Activated T-helper 2 cell treated with anti-CD3 and anti-CD28 coated beads, Interferon-gamma antibody, Interleukin-2, Interleukin-4, amounts not matched to agents 10 μg/mL and 5 μg/mL and 100 μg/mL, durations not matched to agents 14 hours and 24 hours and 36 hours (primary cell): Measurements from ENCODE around the gene MYO5C. TPM values are rescaled to one million over a fixed set of nuclear protein-coding genes. Genes with fewer than 3 reads are reported as not detected.

Experiments
- DNase-seq: peaks from one replicate; pipeline ENCODE4 v3.0.0; 2021; ENCODE audit warnings: low spot score
- H3K27ac Mint-ChIP-seq: one replicate; pipeline ENCODE4 v1.8.0; 2021; ENCODE audit warnings: mixed read lengths
- H3K27me3 Mint-ChIP-seq: one replicate; pipeline ENCODE4 v1.8.0; 2021; ENCODE audit warnings: low read depth, mixed read lengths
- H3K36me3 Mint-ChIP-seq: one replicate; pipeline ENCODE4 v1.8.0; 2021; ENCODE audit warnings: low read depth, mixed read lengths
- H3K4me1 Mint-ChIP-seq: one replicate; pipeline ENCODE4 v1.8.0; 2021; ENCODE audit warnings: low read depth, mixed read lengths
- H3K4me3 Mint-ChIP-seq: one replicate; pipeline ENCODE4 v1.8.0; 2021; ENCODE audit warnings: low read depth, mild to moderate bottlenecking, moderate library complexity, mixed read lengths
- H3K9me3 Mint-ChIP-seq: one replicate; pipeline ENCODE4 v1.8.0; 2021; ENCODE audit warnings: mixed read lengths
- intact Hi-C: fragments of 100-400 bp; cut with micrococcal nuclease; formaldehyde crosslinking; loops from one replicate; pipeline ENCODE4 v1.15.1; 2023
- total RNA-seq: library from RNA; stranded (reverse); gene quantifications from 2 replicates; pipeline ENCODE4 v1.2.3, GENCODE V29; 2022

MYO5C gene, protein sequence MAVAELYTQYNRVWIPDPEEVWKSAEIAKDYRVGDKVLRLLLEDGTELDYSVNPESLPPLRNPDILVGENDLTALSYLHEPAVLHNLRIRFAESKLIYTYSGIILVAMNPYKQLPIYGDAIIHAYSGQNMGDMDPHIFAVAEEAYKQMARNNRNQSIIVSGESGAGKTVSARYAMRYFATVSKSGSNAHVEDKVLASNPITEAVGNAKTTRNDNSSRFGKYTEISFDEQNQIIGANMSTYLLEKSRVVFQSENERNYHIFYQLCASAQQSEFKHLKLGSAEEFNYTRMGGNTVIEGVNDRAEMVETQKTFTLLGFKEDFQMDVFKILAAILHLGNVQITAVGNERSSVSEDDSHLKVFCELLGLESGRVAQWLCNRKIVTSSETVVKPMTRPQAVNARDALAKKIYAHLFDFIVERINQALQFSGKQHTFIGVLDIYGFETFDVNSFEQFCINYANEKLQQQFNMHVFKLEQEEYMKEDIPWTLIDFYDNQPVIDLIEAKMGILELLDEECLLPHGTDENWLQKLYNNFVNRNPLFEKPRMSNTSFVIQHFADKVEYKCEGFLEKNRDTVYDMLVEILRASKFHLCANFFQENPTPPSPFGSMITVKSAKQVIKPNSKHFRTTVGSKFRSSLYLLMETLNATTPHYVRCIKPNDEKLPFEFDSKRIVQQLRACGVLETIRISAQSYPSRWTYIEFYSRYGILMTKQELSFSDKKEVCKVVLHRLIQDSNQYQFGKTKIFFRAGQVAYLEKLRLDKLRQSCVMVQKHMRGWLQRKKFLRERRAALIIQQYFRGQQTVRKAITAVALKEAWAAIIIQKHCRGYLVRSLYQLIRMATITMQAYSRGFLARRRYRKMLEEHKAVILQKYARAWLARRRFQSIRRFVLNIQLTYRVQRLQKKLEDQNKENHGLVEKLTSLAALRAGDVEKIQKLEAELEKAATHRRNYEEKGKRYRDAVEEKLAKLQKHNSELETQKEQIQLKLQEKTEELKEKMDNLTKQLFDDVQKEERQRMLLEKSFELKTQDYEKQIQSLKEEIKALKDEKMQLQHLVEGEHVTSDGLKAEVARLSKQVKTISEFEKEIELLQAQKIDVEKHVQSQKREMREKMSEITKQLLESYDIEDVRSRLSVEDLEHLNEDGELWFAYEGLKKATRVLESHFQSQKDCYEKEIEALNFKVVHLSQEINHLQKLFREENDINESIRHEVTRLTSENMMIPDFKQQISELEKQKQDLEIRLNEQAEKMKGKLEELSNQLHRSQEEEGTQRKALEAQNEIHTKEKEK (N-terminal part only)
- total RNA-seq: 0.32 and 0.64 TPM in 2 replicates

DNA sequence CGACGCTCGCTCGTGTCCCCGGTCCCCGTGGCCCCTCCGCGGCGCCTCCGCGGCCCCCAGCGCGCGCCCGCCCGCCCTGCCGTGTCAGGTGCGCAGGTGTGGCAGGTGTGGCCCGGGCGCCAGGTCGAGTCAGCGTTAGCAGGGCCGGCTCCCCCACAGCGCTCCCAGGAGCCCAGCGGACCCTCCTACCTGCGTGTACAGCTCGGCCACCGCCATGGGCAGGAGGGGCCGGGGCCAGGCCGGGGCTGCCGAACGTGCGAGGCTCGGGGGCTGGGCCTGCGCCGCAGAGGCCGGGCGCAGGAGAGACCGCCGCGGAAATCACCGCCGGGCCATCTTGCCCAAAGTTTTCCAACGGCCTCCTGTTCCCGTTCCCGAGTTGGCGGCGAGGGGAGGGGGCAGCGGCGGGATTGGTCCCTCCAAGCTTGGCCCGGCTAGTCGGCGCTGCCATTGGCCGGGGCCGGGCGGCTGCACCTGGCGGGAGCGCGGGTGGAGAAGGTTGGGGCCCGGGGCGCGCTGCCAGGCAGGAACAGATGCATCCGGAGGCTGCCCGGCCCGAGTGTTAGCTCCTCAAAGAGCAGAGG, at the start of gene MYO5C:
TSS of gene MYO5C (minus strand) at position 384 of the 581 bp plus-strand sequence. CDS start at position 216, 168 bp downstream.
- Mint-ChIP-seq H3K27ac (no peak within 1 kb of the TSS), H3K9me3 (peaks cover 4% of the 10 kb centered on the region), H3K27me3 (peaks cover 59% of the 10 kb centered on the region), H3K36me3 (no peaks in the 10 kb centered on the region), H3K4me3 (peak within 1 kb of the TSS; percentile 59), H3K4me1 (peaks cover 9% of the 10 kb centered on the region)
- DNase-seq: no peak
- intact Hi-C loops: no loop called here

DNA sequence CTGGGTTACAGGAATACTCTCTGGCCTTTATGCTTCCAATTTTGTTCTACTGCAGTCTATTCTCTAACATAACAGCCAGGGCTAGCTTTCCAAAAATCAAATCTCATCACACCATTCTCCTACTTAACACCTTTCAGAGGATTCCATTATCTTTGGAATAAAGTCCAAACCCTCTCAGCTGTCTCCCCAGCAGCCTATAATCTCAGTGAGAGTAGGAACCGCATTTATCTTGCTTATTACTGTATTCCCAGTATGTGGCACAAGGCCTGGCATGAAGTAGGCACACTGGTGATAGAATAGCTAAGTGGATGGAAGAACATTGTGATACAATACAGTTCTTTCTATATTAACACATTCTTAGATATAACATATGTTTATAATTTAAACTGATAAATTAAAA, 49.0 kb upstream of the MYO5C start:
- peaks cover 9% of the 10 kb centered on the region for H3K4me1 Mint-ChIP-seq
- no peaks in the 10 kb centered on the region for H3K27me3 Mint-ChIP-seq
- H3K27ac Mint-ChIP-seq: no peak overlapping the region
- intact Hi-C loops: no loop called here
- no peaks in the 10 kb centered on the region for H3K9me3 Mint-ChIP-seq
- DNase-seq: no peak
- H3K36me3 Mint-ChIP-seq: peaks cover 6% of the 10 kb centered on the region
- no peak overlapping the region for H3K4me3 Mint-ChIP-seq

DNA sequence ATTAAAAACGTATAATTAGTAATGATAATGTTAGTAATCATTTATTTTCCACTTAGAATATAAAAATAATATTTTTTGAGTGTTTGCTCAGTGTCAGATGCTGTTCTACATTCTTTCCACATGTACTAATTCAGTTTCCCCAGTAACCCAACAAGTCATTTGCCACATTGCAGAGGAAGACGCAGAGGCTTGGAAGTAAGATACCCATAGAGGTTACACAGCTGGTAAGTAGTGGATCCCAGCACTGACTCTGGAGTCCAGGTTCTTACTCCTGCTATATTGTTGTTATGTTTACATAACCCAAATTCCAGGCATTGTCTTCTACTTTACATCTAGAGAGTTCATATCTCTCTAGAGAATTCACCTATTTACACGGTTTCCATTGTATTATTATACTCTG, 48.2 kb upstream of the MYO5C start:
- no peak overlapping the region for H3K4me3 Mint-ChIP-seq
- intact Hi-C loops: no loop called here
- H3K9me3 Mint-ChIP-seq: no peaks in the 10 kb centered on the region
- DNase-seq: no peak
- H3K36me3 Mint-ChIP-seq: peaks cover 6% of the 10 kb centered on the region
- no peak overlapping the region for H3K27ac Mint-ChIP-seq
- H3K27me3 Mint-ChIP-seq: no peaks in the 10 kb centered on the region
- peaks cover 9% of the 10 kb centered on the region for H3K4me1 Mint-ChIP-seq

DNA sequence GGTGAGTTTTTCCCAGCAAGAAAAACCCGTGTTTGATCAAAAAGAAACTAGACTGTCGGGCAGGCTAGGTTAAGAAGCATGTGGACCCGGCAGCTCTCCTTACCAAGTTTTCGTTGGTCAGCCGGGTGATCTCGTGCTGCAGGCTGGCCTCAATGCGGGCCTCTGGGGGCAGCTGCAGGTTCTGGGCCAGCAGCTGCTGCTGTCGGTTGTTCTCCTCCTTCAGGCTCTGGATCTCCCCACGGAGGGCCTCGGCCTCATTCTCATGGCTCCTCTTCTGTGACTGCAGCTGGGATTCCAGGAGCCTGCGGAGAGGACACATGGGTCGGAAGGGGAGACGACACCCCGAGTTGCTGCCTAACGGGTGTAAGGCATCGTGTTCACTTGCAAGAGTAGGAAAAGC, 44.5 kb upstream of the MYO5C start:
- Mint-ChIP-seq H3K4me3 (no peak overlapping the region), H3K9me3 (no peaks in the 10 kb centered on the region), H3K27me3 (no peaks in the 10 kb centered on the region), H3K36me3 (no peaks in the 10 kb centered on the region), H3K27ac (no peak overlapping the region), H3K4me1 (peaks cover 19% of the 10 kb centered on the region)
- no peak for DNase-seq
- intact Hi-C loops: no loop called here

DNA sequence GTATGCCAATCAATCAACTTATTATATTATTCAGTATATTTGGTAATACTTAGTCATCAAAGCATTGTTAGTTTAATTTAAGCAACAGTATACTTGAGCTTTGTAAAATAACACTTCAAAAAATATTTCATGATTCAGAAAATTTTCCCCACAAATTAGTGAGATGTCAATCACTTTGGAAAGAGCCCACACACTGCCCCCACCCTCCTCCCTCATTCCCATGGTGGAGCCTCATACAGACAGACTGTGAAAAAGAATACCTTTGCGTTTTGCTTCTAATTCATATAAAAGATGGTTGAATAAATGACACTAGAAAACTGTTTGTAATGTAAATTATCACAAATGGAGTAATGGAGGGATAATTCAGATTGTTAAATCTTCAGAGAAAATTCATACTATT, 43.3 kb upstream of the MYO5C start:
- no peak overlapping the region for H3K27ac Mint-ChIP-seq
- DNase-seq: no peak
- peaks cover 15% of the 10 kb centered on the region for H3K4me1 Mint-ChIP-seq
- no peaks in the 10 kb centered on the region for H3K27me3 Mint-ChIP-seq
- H3K36me3 Mint-ChIP-seq: peaks cover 4% of the 10 kb centered on the region
- H3K9me3 Mint-ChIP-seq: no peaks in the 10 kb centered on the region
- intact Hi-C loops: no loop called here
- no peak overlapping the region for H3K4me3 Mint-ChIP-seq

DNA sequence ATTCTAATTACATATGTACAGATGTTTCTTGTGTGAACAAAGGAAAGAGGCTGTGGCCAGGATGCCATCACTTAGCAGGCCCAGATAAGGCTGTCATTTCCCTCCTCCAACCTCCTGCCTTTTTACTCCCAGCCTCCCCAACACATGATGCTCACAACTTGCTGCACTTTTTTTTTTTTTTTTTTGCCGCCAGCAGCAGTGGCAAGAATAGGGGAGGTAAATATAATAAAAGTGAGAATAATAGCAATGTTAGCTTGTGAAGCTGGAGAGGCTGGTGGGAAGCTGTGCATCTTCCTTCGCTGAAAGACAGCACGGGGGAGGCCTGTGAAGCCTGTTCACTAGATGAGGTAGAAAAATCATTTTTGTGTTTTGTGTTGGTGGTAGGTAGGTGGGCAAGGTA, 42.5 kb upstream of the MYO5C start:
- H3K4me3 Mint-ChIP-seq: no peak overlapping the region
- intact Hi-C loops: no loop called here
- no peaks in the 10 kb centered on the region for H3K9me3 Mint-ChIP-seq
- no peak for DNase-seq
- peaks cover 16% of the 10 kb centered on the region for H3K4me1 Mint-ChIP-seq
- H3K27ac Mint-ChIP-seq: no peak overlapping the region
- H3K27me3 Mint-ChIP-seq: no peaks in the 10 kb centered on the region
- H3K36me3 Mint-ChIP-seq: peaks cover 4% of the 10 kb centered on the region

DNA sequence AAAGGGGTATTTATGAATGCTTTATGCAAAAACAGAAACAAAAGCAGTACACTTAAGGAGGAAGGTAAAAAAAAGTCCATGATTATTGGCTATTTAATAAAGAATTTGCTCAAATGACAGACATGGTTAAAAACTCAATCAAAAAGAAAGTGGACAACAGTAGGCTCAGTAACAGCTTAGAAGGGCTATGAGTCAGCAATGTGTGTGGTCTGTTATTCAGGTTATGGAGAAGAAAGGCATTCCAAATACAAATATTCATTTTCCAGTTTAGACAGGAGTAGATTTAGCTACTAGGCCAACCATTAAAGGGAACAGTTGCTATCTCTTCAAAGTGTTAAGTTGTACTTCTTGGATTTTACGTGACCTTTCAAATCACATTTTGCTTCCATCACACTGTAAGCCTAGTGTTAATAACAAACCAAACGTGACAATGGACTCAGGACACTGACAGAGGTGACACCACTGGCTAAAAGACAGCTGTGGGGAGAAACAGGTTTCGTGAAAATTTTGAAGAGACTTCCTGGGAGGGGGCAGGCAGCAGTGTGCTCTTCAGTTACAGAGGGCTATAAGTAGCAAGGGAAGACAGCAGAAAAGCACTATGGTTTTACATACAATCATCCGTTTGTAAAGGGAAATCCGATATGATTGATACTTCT, 41.7 kb upstream of the MYO5C start:
- H3K27me3 Mint-ChIP-seq: no peaks in the 10 kb centered on the region
- peaks cover 21% of the 10 kb centered on the region for H3K4me1 Mint-ChIP-seq
- no peak for DNase-seq
- peak overlapping the region; percentile 23 for H3K27ac Mint-ChIP-seq
- no peaks in the 10 kb centered on the region for H3K9me3 Mint-ChIP-seq
- H3K4me3 Mint-ChIP-seq: no peak overlapping the region
- intact Hi-C loops: no loop called here
- H3K36me3 Mint-ChIP-seq: peaks cover 7% of the 10 kb centered on the region

DNA sequence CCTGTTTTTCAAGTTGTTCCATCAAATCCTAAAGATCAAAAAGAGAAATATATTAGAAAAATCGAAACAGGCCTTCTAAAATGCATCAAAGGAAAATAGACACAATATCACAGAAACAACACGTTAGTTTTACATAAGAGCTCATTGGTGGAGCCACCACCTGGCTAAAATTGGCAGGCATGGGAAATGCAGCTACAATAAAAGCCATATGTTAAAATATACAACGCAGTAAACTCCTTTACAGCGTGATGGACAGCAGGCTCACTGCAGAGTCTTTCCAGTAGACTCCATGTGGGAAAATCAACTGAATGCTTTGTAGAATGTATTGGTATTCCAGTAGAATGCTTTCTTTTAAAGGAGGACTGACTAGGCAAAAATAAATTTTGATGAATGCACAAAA, 40.9 kb upstream of the MYO5C start:
- H3K36me3 Mint-ChIP-seq: peaks cover 7% of the 10 kb centered on the region

DNA sequence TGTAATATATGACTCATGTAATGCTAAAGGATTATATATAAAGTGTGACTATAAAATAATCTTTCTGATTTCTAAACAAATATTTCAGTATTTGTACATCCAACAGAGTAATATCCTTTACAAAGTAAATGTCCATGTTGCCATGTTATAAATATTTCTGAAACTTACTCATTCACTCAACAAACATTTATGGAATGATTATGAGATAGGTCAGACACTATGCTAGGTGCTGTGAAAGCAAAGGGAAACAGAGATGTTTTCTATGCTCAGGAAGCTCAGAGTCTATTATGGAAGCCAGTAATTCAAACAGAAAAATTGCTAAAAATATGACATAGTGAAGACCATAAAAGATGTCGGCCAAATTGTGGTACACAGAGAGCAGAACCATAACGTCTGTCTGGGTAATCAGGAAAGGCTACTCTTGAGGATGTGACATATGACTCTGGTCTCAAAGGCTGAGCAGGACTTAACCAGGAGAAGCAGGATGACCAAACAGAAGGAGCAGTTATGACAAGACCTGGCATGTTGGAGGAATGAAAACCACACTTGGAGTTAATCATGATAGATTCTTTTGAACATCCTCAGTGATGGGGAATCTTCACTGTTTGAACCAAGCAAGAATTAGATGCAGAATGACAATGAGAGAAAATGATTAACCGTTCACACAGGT, 39.0 kb upstream of the MYO5C start:
- peaks cover 7% of the 10 kb centered on the region for H3K36me3 Mint-ChIP-seq
- no peaks in the 10 kb centered on the region for H3K9me3 Mint-ChIP-seq
- H3K4me3 Mint-ChIP-seq: no peak overlapping the region
- no peaks in the 10 kb centered on the region for H3K27me3 Mint-ChIP-seq
- H3K4me1 Mint-ChIP-seq: peaks cover 35% of the 10 kb centered on the region
- DNase-seq: no peak
- H3K27ac Mint-ChIP-seq: no peak overlapping the region
- intact Hi-C loops: loop anchor here (5.0 kb wide), 1 partner anchor 348 kb away; no protein-coding TSS in a partner anchor

More for the DNA sequence above, 40.9 kb upstream of the MYO5C start:
- peaks cover 27% of the 10 kb centered on the region for H3K4me1 Mint-ChIP-seq
- no peak overlapping the region for H3K27ac Mint-ChIP-seq
- intact Hi-C loops: no loop called here
- H3K9me3 Mint-ChIP-seq: no peaks in the 10 kb centered on the region
- DNase-seq: no peak
- H3K4me3 Mint-ChIP-seq: no peak overlapping the region
- H3K27me3 Mint-ChIP-seq: no peaks in the 10 kb centered on the region

DNA sequence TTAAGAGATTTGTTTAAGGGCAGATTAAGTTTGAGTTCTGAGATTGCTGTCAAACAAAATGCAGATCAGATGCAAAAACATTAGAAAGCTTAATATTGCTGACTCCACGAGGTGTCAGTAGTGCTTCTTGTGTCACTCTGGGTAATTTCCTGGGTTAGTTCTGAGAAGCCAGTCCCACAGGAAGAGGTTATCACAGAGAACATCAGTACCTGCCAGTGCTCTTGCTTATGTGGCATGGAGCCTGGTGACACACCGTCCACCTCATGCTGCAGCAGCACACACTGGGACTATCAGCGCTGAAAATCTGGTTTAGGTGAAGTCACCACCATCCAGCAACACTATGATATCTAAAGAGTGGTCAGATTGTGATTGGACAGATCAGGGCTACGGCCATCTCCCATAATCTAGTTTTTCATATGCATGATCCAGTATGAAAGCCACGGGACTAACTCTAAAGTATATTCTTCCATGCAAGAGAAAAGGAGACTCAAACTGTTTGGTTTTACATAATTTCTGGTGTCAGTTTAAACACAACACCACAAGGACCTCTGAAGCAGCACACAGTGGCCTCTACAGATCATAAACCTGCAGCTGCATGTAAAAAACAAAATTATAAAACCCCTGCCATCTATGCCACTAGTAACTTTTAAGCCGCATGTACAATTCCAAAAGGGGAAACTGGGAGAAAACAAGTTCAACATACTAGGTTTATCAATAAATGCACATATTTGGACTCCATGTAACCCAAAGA, 36.1 kb upstream of the MYO5C start:
- Mint-ChIP-seq H3K36me3 (peaks cover 31% of the 10 kb centered on the region), H3K4me3 (peak overlapping the region; percentile 19), H3K27ac (peak overlapping the region; percentile 66), H3K9me3 (no peaks in the 10 kb centered on the region), H3K27me3 (no peaks in the 10 kb centered on the region), H3K4me1 (peaks cover 24% of the 10 kb centered on the region)
- intact Hi-C loops: loop anchor here (1.0 to 5.0 kb wide), 5 partner anchors 75 to 404 kb away; no protein-coding TSS in a partner anchor
- DNase-seq: peak; percentile 54

DNA sequence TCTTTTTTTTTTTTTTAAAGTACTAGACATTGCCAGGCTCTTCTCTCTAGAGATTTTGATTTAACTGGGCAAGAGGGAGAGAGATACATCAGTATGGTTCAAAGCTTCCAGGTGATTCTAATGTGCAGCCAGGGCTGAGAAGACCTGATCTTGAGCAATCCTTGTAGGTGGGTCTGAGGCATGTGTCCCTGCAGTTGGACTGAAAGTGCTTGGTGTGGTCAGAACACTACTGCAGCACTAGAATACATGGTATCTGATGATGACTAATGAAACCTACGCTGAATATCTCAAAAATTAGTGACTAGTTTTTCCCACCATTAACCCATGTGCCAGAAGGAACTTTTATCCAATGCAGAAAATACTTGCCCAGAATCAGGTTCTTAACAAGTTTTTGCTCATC, 34.4 kb upstream of the MYO5C start:
- no peaks in the 10 kb centered on the region for H3K9me3 Mint-ChIP-seq
- no peak overlapping the region for H3K27ac Mint-ChIP-seq
- peaks cover 37% of the 10 kb centered on the region for H3K36me3 Mint-ChIP-seq
- H3K4me1 Mint-ChIP-seq: peaks cover 22% of the 10 kb centered on the region
- no peak overlapping the region for H3K4me3 Mint-ChIP-seq
- DNase-seq: no peak
- no peaks in the 10 kb centered on the region for H3K27me3 Mint-ChIP-seq
- intact Hi-C loops: loop anchor here (2.0 to 5.0 kb wide), 2 partner anchors 153 to 352 kb away; no protein-coding TSS in a partner anchor
